Measurements from ENCODE around the gene SLC41A3.

Gene SLC41A3

GRCh38 chr3:126087552-126088175, 3.7 kb upstream of the SLC41A3 start:
- H3K36me3 ChIP-seq = no peaks in the 10 kb centered on the region
- no peaks in the 10 kb centered on the region for H3K9me3 ChIP-seq
- no peaks in the 10 kb centered on the region for H3K27me3 ChIP-seq
- no peak overlapping the region for H3K4me3 ChIP-seq (ENCODE audit: low read depth, low read length)
- TF ChIP-seq, protein P1, sequence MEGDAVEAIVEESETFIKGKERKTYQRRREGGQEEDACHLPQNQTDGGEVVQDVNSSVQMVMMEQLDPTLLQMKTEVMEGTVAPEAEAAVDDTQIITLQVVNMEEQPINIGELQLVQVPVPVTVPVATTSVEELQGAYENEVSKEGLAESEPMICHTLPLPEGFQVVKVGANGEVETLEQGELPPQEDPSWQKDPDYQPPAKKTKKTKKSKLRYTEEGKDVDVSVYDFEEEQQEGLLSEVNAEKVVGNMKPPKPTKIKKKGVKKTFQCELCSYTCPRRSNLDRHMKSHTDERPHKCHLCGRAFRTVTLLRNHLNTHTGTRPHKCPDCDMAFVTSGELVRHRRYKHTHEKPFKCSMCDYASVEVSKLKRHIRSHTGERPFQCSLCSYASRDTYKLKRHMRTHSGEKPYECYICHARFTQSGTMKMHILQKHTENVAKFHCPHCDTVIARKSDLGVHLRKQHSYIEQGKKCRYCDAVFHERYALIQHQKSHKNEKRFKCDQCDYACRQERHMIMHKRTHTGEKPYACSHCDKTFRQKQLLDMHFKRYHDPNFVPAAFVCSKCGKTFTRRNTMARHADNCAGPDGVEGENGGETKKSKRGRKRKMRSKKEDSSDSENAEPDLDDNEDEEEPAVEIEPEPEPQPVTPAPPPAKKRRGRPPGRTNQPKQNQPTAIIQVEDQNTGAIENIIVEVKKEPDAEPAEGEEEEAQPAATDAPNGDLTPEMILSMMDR (IDR thresholded peaks at IDR 0.05; ENCODE audit: low read depth, low read length) = no peak
- no peak for DNase-seq
- H3K4me1 ChIP-seq = no peaks in the 10 kb centered on the region

- Histone ChIP-seq H3K4me1 (no peaks in the 10 kb centered on the region), H3K4me3 (ENCODE audit: low read depth, low read length) (no peak overlapping the region), H3K9me3 (0 out of 2 replicates have a peak, but pooled peaks cover 2% of the 10 kb centered on the region), H3K36me3 (no peaks in the 10 kb centered on the region), H3K27me3 (no peaks in the 10 kb centered on the region)
- DNase-seq = no peak
- TF ChIP-seq, protein P1 (IDR thresholded peaks at IDR 0.05; ENCODE audit: low read depth, low read length) = no peak
Observed at GRCh38 chr3:126085841-126086240, 1.9 kb upstream of the SLC41A3 start.

GRCh38 chr3:126085276-126085675, 1.4 kb upstream of the SLC41A3 start:
- 0 out of 2 replicates have a peak, but pooled peaks cover 2% of the 10 kb centered on the region for H3K9me3 ChIP-seq
- DNase-seq = no peak
- TF ChIP-seq, protein P1 (IDR thresholded peaks at IDR 0.05; ENCODE audit: low read depth, low read length) = no peak
- H3K4me1 ChIP-seq = no peaks in the 10 kb centered on the region
- H3K27me3 ChIP-seq = no peaks in the 10 kb centered on the region
- H3K4me3 ChIP-seq (ENCODE audit: low read depth, low read length) = no peak overlapping the region
- no peaks in the 10 kb centered on the region for H3K36me3 ChIP-seq

DNA sequence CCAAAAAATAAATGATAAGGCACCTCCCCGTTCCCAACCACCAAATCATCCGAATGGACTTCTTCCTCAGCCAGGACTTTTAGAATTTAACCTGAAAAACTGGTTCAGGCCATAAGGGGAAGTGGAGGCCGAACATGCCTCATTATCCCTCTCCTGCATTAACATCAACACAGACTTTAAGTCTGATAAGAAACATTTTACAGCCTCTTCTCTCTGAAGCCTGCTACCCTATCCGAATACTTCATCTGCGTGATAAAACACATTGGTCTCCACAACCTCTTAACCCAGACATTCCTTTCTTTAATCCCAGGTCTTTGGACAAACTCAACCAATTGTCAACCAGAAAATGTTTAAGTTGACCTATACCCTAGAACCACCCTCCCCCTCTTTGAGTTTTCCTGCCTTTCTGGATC, 850 bp upstream of the SLC41A3 start:
- TF ChIP-seq, protein P1 (IDR thresholded peaks at IDR 0.05; ENCODE audit: low read depth, low read length) = no peak
- Histone ChIP-seq H3K4me3 (ENCODE audit: low read depth, low read length) (peak overlapping the region; percentile 69), H3K36me3 (no peaks in the 10 kb centered on the region), H3K9me3 (0 out of 2 replicates have a peak, but pooled peaks cover 2% of the 10 kb centered on the region), H3K27me3 (no peaks in the 10 kb centered on the region), H3K4me1 (no peaks in the 10 kb centered on the region)
- DNase-seq = no peak

- Histone ChIP-seq H3K4me3 (ENCODE audit: low read depth, low read length) (peak overlapping the region; percentile 69), H3K27me3 (no peaks in the 10 kb centered on the region), H3K9me3 (0 out of 2 replicates have a peak, but pooled peaks cover 2% of the 10 kb centered on the region), H3K36me3 (no peaks in the 10 kb centered on the region), H3K4me1 (no peaks in the 10 kb centered on the region)
- DNase-seq = peak; percentile 70
- TF ChIP-seq, protein P1 (IDR thresholded peaks at IDR 0.05; ENCODE audit: low read depth, low read length) = no peak
Observed at GRCh38 chr3:126083511-126083912, 412 bp downstream of the SLC41A3 start.

GRCh38 chr3:126083138-126083445, 832 bp downstream of the SLC41A3 start:
- Histone ChIP-seq H3K4me1 (no peaks in the 10 kb centered on the region), H3K36me3 (no peaks in the 10 kb centered on the region), H3K27me3 (no peaks in the 10 kb centered on the region), H3K4me3 (ENCODE audit: low read depth, low read length) (peak overlapping the region; percentile 69), H3K9me3 (0 out of 2 replicates have a peak, but pooled peaks cover 2% of the 10 kb centered on the region)
- no peak for DNase-seq
- TF ChIP-seq, protein P1 (IDR thresholded peaks at IDR 0.05; ENCODE audit: low read depth, low read length) = no peak
